DMS153 treated with DMSO at 0.1 percent for 48 hours (cell line): ENCODE data around the gene PPM1D.
"Not testable (repeated sequence)": the region's sequence is repeated elsewhere in the genome, so short reads cannot be mapped to it uniquely, and the experiment has no call there.

ENCODE experiments used
- DNase-seq: peaks from one replicate; lab custom pipeline; 2025; ENCODE audit not compliant: unreplicated experiment; lab: John Stamatoyannopoulos, UW

PPM1D gene

DNA sequence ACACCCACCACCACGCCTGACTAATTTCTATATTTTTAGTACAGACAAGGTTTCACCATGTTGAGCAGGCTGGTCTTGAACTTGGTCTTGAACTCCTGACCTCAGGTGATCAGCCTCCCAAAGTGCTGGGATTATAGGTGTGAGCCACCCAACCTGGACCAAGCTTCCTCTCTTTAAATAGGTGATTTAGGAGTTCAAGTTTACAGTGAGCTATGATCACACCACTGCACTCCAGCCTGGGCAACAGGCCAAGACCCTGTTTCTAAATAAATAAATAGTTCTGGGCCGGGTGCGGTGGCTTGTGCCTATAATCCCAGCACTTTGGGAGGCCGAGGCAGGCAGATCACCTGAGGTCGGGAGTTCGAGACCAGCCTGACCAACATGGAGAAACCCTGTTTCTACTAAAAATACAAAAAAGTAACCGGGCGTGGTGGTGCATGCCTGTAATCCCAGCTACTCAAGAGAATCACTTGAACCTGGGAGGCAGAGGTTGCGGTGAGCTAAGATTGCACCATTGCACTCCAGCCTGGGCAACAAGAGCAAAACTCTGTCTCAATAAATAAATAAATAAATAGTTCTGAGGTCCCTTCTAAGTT, 6.5 kb upstream of the PPM1D start:
- DNase-seq, result not testable (repeated sequence)

DNA sequence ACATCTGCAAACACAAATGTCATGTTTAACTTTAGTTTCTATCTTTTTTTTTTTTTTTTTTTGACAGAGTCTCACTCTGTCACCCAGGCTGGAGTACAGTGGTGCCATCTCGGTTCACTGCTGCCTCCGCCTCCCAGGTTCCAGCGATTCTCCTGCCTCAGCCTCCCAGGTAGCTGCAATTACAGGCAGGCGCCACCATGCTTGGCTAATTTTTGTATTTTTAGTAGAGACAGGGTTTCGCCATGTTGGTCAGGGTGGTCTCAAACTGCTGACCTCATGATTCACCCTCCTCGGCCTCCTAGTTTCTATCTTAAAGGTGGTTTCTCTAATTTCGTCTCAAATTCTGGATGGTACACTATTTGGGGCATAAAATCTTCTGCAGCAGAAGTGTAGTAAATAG, 5.8 kb upstream of the PPM1D start:
- DNase-seq, result not testable (repeated sequence)

DNA sequence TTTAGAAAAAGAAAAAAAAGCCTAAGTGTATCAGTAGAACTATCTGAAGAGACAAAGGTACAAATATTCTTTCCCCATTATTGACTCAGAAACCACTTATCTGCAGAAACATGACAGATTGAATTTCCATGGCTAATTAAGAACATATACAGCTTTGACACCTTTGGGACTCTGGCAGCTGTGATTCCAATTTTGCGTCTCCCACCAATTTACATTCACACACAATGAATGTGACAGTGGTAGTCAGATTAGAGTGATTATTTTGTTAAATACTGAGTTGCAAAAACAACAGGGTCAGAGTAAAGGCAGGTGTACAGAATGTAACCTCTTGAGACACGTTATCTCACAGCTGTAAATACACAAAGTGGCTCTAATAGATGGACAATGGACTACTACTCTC, 5.3 kb upstream of the PPM1D start:
- DNase-seq, result no peak

DNA sequence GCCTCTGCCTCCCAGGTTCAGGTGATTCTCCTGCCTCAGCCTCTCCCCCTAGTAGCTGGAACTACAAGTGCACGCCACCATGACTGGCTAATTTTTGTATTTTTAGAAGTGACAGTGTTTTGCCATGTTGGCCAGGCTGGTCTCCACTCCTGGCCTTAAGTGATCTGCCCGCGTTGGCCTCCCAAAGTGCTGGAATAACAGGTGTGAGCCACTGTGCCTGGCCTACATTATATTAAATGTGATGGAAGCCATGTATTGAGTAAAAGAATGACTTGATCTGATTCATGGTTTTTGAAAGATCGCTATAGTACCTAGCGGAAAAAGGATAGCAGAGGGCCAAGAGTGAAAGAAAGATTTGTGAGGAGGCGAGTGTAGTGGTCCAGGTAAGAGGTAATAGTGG, 2.7 kb upstream of the PPM1D start:
- no peak for DNase-seq

DNA sequence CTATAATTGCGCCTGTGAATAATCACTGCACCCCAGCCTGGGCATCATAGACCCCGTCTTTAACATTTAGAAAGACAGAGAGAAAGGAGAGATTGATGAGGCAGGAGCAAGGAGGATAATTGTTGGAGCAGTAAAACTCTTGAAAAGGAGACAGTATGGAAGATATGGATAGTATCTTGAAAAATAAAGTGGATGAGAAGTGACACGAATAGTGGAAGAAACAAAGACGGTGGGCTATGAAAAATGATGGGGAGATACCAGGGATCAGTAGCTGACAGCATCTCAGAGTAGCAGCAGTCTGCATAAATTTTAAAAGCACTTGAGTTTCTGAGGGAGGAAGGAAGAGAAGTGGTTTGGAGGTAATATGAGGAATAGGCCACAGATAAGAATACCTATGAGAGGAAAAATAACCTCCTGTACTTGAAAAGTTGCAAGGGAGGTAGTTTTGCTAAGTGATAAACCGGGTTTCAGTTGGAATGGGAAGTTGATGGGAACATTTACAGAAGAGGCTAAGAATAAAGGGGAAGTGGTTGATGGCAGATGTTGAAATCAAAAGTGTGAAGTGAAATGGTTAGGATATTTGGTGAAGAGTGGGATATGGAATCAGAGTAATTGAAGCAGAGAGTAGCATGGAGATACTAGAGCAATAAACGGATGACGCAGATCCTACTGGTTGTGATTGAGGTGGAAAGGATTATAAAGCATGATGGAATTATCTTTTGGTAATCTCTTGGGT, 1.8 kb upstream of the PPM1D start:
- no peak for DNase-seq

DNA sequence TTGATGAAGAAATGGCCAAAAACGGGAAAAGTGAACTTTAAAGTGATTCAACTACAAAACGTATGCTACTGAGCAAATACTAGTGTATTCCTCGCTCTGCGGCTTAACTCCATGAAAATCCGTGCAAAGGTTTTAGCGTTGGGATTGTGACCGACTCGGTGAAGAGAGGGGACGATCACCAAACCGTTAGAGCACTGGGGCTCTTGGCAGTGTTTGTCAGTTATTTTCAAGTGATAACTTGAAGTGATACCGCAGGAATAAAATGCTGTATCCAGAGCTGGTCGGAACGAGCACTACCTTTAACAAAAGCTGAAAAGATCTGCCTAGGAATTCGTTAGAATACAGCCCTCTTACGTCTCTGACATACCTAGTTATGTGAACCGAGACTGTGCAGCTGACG, 773 bp upstream of the PPM1D start:
- no peak for DNase-seq

DNA sequence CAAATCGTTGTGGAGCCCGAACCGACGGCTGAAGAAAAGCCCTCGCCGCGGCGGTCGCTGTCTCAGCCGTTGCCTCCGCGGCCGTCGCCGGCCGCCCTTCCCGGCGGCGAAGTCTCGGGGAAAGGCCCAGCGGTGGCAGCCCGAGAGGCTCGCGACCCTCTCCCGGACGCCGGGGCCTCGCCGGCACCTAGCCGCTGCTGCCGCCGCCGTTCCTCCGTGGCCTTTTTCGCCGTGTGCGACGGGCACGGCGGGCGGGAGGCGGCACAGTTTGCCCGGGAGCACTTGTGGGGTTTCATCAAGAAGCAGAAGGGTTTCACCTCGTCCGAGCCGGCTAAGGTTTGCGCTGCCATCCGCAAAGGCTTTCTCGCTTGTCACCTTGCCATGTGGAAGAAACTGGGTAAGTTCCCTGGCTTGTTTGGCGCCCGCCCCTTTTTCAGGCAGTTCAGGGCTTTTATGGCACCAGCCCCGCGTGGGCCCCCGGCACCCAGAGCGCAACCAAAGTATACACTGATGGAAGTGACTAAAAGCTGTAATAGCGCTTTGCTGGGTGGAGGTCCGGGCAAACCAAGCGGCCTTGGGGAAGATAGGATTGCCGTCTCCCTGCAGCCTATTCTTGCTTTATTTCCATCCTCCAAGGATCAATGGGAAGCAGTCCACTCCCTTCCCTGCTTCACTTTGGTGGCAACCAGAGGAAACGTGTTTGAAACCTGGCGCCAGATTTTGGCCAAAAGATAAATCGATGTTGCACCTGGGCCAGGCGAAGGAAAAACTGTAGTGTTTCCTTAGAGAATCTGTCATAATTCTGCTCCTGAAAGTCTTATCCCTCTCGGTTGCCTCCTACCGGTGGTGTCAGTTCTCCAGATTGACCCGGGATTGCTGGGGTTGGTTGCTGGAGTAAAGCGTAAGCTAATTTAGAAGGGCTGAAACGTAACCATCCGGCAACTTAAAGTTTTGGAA, 775 bp downstream of the PPM1D start:
- DNase-seq, result peak; percentile 65

DNA sequence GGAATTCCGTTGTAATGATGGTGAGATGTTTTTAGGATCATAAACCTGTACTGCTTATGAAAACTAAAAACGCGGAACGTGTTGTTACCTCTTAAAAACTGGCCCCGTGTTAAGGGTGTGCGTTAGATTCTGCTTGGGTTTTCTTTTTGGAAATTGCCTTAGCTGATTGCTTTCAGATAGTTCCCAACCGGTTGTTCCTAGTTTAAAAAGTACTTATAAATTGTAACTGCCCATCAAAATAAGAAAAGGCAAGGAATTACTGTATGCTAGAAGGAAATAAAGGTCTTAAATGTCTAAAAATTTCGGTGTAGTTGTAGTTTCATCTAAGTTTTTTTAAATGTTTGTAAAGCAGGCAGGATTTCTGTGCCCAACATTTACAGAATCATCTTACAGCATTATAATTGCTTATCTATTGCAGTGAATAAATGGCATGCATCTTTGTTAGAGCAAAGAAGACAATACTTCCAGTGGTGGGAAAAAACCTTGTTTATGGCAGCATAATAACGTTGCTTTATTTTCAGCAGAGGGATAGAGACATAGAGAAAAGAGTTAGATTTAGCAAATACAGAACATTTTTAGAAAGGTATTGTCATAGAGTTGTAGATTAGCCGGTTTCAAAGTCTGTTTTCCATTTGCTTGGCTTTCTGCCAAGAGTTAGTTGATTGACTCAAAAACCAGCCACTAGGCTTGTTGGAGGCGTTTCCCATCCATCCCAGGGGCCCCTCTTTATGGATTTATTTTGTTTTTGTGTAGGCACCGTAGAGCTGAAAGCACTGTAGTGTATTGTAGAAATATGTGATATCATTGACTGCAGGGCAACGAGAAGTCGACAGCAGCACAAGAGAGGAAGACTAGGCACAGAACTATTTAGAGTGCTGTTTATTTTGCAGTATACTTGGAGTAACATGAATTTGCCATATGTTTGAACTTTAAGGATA, 1.7 kb downstream of the PPM1D start:
- peak; percentile 49 for DNase-seq

DNA sequence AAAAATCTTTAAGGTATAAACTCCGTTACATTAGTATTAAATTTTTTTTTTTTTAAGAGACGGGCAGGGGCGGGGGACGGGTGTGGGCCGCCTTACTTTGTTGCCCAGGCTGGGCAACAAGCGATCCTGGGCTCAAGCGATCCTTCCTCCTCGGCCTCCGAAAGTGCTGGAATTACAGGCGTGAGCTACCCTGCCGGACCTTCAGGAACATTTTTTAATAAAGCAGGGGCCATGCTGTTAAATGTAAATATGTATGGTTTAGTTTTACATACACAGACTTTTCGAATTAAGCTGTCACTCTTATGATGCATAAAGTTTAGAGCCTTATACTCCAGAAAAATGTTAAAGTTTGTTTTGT, 2.4 kb downstream of the PPM1D start:
- DNase-seq, result no peak

DNA sequence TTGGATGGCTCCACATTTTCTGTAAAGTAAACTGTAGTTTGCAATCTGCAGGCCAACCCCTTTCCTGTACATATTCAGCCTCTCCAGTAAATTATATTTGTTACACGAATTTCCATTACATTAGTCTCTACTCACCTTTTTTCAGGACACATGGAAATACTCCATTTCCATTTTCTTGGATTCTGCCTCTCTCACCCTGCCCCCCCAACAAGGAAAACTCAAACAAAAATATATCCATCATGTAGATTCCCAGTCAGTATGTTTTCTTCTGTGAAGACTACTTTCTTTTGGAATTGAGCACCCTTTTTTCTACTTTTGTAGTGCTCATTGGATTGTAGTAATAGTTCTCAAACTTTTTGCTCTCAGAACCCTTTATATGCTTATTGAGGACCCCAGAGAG, 2.9 kb downstream of the PPM1D start:
- DNase-seq, result no peak

DNA sequence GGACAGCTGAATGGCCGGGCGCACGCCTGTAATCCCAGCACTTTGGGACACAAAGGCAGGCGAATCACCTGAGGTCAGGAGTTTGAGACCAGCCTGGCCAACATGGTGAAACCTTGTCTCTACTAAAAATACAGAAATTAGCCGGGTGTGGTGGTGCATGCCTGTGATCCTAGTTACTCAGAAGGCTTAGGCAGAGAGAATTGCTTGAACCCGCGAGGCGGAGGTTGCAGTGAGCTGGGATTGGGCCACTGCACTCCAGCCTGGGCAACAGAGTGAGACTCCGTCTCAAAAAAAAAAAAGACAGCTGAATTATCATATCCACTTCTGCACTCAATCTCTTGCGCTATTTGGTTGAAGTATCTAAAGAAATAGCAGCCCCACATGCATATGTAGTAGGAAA, 3.5 kb downstream of the PPM1D start:
- DNase-seq, result not testable (repeated sequence)

DNA sequence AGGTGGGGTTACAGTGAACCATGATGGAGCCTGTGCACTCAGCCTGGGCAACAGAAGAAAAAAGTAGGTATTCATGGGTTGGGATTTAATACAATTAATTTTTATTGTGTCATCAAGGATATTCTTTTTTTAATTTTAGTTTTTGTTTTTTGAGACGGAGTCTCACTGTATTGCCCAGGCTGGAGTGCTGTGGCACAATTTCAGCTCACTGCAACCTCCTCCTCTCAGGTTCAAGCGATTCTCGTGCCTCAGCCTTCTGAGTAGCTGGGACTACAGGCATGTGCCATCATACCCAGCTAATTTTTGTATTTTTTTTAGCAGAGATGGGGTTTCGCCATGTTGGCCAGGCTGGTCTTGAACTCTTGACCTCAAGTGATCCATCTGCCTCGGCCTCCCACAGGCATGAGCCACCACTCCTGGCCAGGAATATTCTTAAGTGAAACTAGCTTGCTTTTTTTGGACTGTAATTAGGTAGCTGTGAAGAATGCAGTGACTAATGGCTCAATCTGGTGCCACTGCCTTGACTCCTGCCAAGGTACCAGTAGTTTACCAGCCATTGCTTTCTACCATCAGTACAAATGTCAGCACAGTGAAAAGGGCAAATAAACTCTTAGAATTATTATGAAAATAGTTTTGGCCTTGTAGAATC, 4.8 kb downstream of the PPM1D start:
- DNase-seq, result no peak

DNA sequence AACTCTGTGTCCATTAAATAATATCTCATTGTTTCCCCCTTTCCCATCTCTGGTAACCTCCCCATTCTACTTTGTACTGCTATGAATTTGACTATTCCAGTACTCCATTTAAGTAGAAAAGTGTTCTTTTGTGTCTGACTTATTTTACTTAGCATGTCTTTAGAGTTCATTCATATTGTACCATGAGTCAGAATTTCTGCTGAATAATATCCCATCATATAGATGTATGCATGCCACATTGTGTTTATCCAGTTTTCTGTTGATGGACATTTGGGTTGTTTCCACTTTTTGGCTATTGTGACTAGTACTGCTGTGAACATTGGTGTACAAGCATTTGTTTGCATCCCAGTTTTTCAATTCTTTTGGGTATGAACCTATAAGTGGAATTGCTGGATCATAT, 6.0 kb downstream of the PPM1D start:
- DNase-seq, result no peak

DNA sequence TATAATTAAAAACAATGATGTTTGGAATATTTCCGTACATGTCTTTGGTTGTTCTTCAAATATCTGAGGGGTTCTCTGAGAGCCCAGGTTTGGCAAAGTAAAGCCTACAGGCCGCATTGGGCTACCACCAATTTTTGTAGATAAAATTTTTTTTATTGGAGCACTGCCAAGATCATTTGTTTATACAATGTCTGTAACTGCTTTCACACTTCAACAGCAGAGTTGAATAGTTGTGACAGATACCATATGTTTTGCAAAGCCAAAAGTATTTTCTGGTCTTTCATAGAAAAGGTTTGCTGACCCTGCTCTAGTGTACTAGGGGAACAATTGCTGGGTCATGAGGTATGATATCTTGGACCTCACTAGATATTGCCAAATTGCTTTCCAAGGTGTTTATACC, 10.5 kb downstream of the PPM1D start:
- DNase-seq, result no peak

DNA sequence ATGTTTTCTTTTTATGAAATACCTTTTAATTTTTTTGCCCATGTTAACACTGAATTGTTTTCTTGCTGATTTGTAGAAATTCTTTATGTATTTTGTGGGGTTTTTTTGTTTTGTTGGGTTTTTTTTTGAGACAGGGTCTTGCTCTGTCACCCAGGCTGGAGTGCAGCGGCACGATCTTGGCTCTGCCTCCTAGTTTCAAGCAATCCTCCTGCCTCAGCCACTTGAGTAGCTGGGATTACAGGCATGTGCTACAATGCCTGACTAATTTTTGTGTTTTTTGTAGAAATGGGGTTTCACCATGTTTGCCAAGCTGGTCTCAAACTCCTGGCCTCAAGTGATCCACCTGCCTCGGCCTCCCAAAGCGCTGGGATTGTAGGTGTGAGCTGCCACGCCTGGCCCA, 11.3 kb downstream of the PPM1D start:
- DNase-seq, result not testable (repeated sequence)

DNA sequence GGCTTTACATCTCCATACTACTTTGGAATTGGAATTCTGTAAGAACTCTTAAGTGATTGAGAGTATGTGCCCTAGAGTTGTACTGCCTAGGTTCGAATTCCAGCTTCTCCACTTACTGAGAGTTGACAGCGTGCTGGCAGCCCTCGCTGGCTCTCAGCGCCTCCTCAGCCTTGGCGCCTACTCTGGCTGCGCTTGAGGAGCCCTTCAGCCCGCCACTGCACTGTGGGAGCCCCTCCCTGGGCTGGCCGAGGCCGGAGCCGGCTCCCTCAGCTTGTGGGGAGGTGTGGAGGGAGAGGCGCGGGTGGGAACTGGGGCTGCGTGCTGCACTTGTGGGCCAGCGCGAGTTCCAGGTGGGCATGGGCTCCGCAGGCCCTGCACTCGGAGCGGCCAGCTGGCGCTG, 13.3 kb downstream of the PPM1D start:
- DNase-seq, result no peak

DNA sequence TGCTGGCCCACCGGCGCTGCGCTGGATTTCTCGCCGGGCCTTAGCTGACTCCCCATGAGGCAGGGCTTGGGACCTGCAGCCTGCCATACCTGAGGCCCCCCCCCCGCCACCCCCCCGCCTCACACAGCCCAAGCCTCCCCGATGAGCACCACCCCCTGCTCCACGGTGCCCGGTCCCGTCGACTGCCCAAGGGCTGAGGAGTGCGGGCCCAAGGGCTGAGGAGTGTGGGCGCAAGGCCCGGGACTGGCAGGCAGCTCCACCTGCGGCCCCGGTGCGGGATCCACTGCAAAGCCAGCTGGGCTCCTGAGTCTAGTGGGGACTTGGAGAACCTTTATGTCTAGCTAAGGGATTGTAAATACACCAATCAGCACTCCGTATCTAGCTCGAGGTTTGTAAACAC, 13.8 kb downstream of the PPM1D start:
- not testable (repeated sequence) for DNase-seq

DNA sequence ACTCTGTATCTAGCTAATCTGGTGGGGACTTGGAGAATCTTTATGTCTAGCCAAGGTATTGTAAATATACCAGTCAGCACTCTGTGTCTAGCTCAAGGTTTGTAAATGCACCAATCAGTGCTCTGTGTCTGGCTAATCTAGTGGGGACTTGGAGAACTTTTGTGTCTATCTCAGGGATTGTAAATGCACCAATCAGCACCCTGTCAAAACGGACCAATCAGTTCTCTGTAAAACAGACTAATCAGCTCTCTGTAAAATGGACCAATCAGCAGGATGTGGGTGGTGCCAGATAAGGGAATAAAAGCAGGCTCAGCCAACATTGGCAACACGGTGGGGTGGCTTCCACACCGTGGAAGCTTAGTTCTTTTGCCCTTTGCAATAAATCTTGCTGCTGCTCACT, 14.3 kb downstream of the PPM1D start:
- not testable (repeated sequence) for DNase-seq

DNA sequence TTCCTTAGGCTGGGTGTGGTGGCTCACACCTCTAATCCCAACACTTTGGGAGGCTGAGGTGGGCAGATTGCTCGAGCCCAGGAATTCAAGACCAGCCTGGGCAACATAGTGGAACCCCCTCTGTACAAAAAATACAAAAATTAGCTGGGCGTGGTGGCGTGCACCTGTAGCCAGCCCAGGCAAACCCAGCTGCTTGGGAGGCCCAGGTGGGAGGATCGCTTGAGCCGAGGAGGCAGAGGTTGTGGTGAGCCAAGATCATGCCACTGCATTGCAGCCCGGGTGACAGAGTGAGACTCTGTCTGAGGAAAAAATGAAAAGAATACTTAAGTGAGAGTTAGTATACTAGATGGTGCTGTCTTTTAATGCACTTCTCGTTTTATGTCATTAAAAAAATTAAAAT, 15.1 kb downstream of the PPM1D start:
- DNase-seq, result no peak

DNA sequence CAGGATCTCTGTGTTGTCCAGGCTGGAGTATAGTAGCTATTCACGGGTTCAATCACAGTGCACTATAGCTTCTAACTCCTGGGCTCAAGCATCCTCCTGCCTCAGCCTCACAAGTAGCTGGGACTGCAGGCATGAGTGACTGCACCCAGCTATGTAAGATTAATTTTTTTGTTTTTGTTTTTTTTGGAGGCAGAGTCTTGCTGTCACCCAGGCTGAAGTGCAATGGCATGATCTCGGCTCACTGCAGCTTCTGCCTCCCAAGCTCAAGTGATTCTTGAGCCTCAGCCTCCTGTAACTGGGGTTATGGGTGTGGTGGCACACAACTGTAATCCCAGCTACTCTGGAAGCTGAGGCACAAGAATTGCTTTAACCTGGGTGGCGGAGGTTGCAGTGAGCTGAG, 15.8 kb downstream of the PPM1D start:
- DNase-seq, result no peak
